ENCODE data around the gene ETV7.

DNA sequence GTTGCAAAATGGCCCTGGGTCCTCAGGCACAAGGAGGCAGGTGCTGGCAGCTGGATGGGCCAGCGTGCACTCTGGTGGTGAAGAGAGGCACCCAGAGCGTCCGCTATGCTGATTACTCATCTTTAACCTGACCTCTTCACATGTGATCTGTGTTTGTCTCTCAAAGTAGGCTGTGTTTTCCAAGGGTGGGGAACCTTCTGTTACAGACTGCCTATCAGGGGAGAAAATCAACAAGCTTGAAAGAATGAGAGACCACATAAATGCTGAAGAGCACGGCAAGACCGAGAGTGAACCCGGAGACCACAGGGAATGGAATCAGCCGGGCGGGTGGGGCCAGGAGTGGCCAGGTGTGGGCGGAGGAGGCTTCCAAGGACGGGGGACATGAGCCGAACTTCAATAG is 67.0 kb downstream of the ETV7 start:
- TF ChIP-seq, protein P1, sequence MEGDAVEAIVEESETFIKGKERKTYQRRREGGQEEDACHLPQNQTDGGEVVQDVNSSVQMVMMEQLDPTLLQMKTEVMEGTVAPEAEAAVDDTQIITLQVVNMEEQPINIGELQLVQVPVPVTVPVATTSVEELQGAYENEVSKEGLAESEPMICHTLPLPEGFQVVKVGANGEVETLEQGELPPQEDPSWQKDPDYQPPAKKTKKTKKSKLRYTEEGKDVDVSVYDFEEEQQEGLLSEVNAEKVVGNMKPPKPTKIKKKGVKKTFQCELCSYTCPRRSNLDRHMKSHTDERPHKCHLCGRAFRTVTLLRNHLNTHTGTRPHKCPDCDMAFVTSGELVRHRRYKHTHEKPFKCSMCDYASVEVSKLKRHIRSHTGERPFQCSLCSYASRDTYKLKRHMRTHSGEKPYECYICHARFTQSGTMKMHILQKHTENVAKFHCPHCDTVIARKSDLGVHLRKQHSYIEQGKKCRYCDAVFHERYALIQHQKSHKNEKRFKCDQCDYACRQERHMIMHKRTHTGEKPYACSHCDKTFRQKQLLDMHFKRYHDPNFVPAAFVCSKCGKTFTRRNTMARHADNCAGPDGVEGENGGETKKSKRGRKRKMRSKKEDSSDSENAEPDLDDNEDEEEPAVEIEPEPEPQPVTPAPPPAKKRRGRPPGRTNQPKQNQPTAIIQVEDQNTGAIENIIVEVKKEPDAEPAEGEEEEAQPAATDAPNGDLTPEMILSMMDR (IDR thresholded peaks at IDR 0.05), result no peak
- no peak for TF ChIP-seq EP300 (IDR thresholded peaks at IDR 0.05)

Data from gastroesophageal sphincter (tissue), 3 donors.